HG02759 (cell line): ENCODE measurements around the gene STK10.

Experiments used
- ATAC-seq: cut with Tn5 transposase; IDR thresholded peaks from one replicate; pipeline ENCODE4 v1.9.1; 2021; ENCODE audit warnings: mild to moderate bottlenecking, moderate library complexity; ENCODE audit not compliant: unreplicated experiment

Gene STK10

DNA sequence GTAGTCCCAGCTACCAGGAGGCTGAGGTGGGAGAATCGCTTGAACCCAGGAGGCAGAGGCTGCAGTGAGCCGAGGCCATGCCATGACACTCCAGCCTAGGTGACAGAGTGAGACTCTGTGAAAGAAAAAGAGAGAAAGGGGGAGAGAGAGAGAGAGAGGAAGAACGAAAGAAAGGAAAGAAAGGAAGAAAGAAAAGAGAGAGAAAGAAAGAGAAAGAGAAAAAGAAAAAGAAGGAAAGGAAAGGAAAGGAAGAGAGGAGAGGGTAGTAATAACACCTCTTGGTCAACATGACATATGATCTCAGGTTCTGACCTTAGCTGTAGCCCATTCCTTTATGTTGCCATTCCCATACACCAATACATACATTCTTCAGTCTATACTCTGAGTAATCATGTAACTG is 195.7 kb downstream of the STK10 start:
- no peak for ATAC-seq
